Esophagus (tissue), 2 donors: ENCODE results near the gene PLPPR4. TPM values are rescaled to one million over a fixed set of nuclear protein-coding genes. Genes with fewer than 3 reads are reported as not detected.

ENCODE experiments used
- H3K27ac ChIP-seq, 2 donors: one replicate each; pipeline ENCODE4 v1.5.1; 2013; ENCODE audit warnings: low read depth in 2 of 2, mild to moderate bottlenecking in 2 of 2, inconsistent platforms in 1 of 2, low read length in 1 of 2, moderate library complexity in 1 of 2
- H3K27me3 ChIP-seq, 2 donors: one replicate each; pipeline ENCODE4 v1.6.1; 2013; ENCODE audit warnings: low read length in 2 of 2, control low read depth in 1 of 2, mild to moderate bottlenecking in 1 of 2; ENCODE audit not compliant: insufficient read depth in 2 of 2, control insufficient read depth in 1 of 2
- H3K36me3 ChIP-seq, 2 donors: one replicate each; pipeline ENCODE4 v1.6.1; 2013; ENCODE audit warnings: low read length in 1 of 2; ENCODE audit not compliant: control insufficient read depth in 2 of 2, insufficient read depth in 2 of 2
- H3K4me1 ChIP-seq, 2 donors: one replicate each; pipeline ENCODE4 v1.6.1; 2013; ENCODE audit warnings: low read length in 1 of 2; ENCODE audit not compliant: control insufficient read depth in 2 of 2, insufficient read depth in 2 of 2
- H3K4me3 ChIP-seq, 2 donors: one replicate each; pipeline ENCODE4 v1.5.1; 2013; ENCODE audit warnings: low read length in 2 of 2, mild to moderate bottlenecking in 2 of 2, low read depth in 1 of 2, moderate library complexity in 1 of 2
- H3K9me3 ChIP-seq, 2 donors: one replicate each; pipeline ENCODE4 v1.6.1; 2013; ENCODE audit warnings: mild to moderate bottlenecking in 2 of 2, low read depth in 1 of 2, low read length in 1 of 2, moderate library complexity in 1 of 2; ENCODE audit not compliant: control insufficient read depth in 2 of 2, insufficient read depth in 1 of 2
- WGBS, 2 donors: extraction: QIAGEN DNeasy Blood & Tissue Kit; methylation state at CpG; one replicate each; pipeline ENCODE4 v1.1.7; 2013; 5-methylcytosine and 5-hydroxymethylcytosine counted together
- polyA plus RNA-seq, 2 donors: library from polyadenylated mRNA; stranded (reverse); fragments of 200-250 nt; gene quantifications; one replicate each; pipeline ENCODE4 v1.2.3, GENCODE V29; 2013
- donor health status: healthy with polysubstance abuse.
- donor health status: Bipolar disorder and iron deficiency.

PLPPR4 gene
- under 1 TPM; 0.14 to 0.45 TPM for polyA plus RNA-seq

GRCh38 chr1:99264201-99265021, at the start of gene PLPPR4:
PLPPR4 (plus strand) TSS chr1:99264492; CDS start chr1:99264594, 102 bp downstream.
- H3K36me3 ChIP-seq, result no peaks in the 10 kb centered on the region
- peak within 1 kb of the TSS; percentile 25 to 43 for H3K4me3 ChIP-seq
- no peak within 1 kb of the TSS for H3K27ac ChIP-seq
- H3K27me3 ChIP-seq, result no peaks in the 10 kb centered on the region
- H3K9me3 ChIP-seq, result peaks cover 0 to 2% of the 10 kb centered on the region in 2 donors
- 2 to 4% methylated on average over 51 of the region's 51 CpGs for WGBS, 2 donors
- no peaks in the 10 kb centered on the region for H3K4me1 ChIP-seq

GRCh38 chr1:99216956-99217355, 47.3 kb upstream of the PLPPR4 start:
- Histone ChIP-seq H3K4me1 (no peaks in the 10 kb centered on the region), H3K36me3 (no peaks in the 10 kb centered on the region), H3K4me3 (no peak overlapping the region), H3K27ac (no peak overlapping the region), H3K9me3 (no peaks in the 10 kb centered on the region), H3K27me3 (no peaks in the 10 kb centered on the region)
- WGBS, 2 donors, result 61 to 63% methylated on average over 5 of the region's 5 CpGs

GRCh38 chr1:99217599-99217998, 46.7 kb upstream of the PLPPR4 start:
- Histone ChIP-seq H3K4me3 (no peak overlapping the region), H3K27ac (no peak overlapping the region), H3K27me3 (no peaks in the 10 kb centered on the region), H3K36me3 (no peaks in the 10 kb centered on the region), H3K9me3 (no peaks in the 10 kb centered on the region), H3K4me1 (no peaks in the 10 kb centered on the region)
- 27 to 28% methylated on average over 4 of the region's 4 CpGs for WGBS, 2 donors

GRCh38 chr1:99218572-99218971, 45.7 kb upstream of the PLPPR4 start:
- H3K9me3 ChIP-seq, result no peaks in the 10 kb centered on the region
- WGBS, 2 donors, result 72 to 74% methylated on average over 4 of the region's 4 CpGs
- no peaks in the 10 kb centered on the region for H3K36me3 ChIP-seq
- H3K4me3 ChIP-seq, result no peak overlapping the region
- no peak overlapping the region for H3K27ac ChIP-seq
- H3K27me3 ChIP-seq, result no peaks in the 10 kb centered on the region
- no peaks in the 10 kb centered on the region for H3K4me1 ChIP-seq

- Histone ChIP-seq H3K27me3 (no peaks in the 10 kb centered on the region), H3K9me3 (no peaks in the 10 kb centered on the region), H3K27ac (no peak overlapping the region), H3K36me3 (no peaks in the 10 kb centered on the region), H3K4me1 (no peaks in the 10 kb centered on the region), H3K4me3 (no peak overlapping the region)
Measured at GRCh38 chr1:99218999-99219398, 45.3 kb upstream of the PLPPR4 start.

- Histone ChIP-seq H3K9me3 (no peaks in the 10 kb centered on the region), H3K4me3 (no peak overlapping the region), H3K36me3 (no peaks in the 10 kb centered on the region), H3K27me3 (no peaks in the 10 kb centered on the region), H3K4me1 (no peaks in the 10 kb centered on the region), H3K27ac (no peak overlapping the region)
- 67 to 69% methylated on average over 3 of the region's 3 CpGs for whole genome bisulfite sequencing, 2 donors
Measured at GRCh38 chr1:99227056-99227897, 37.0 kb upstream of the PLPPR4 start.

- H3K9me3 ChIP-seq, result no peaks in the 10 kb centered on the region
- H3K27ac ChIP-seq, result no peak overlapping the region
- 70% methylated on average over 1 of the region's 2 CpGs for WGBS, 2 donors
- H3K27me3 ChIP-seq, result no peaks in the 10 kb centered on the region
- H3K36me3 ChIP-seq, result no peaks in the 10 kb centered on the region
- no peak overlapping the region for H3K4me3 ChIP-seq
- H3K4me1 ChIP-seq, result no peaks in the 10 kb centered on the region
Measured at GRCh38 chr1:99228153-99228552, 36.1 kb upstream of the PLPPR4 start.

- no peaks in the 10 kb centered on the region for H3K4me1 ChIP-seq
Measured at GRCh38 chr1:99229122-99229521, 35.2 kb upstream of the PLPPR4 start.

GRCh38 chr1:99230695-99231094, 33.6 kb upstream of the PLPPR4 start:
- Histone ChIP-seq H3K36me3 (no peaks in the 10 kb centered on the region), H3K27me3 (no peaks in the 10 kb centered on the region), H3K4me1 (no peaks in the 10 kb centered on the region), H3K4me3 (no peak overlapping the region), H3K27ac (no peak overlapping the region), H3K9me3 (no peaks in the 10 kb centered on the region)

More at GRCh38 chr1:99229122-99229521, 35.2 kb upstream of the PLPPR4 start:
- Histone ChIP-seq H3K9me3 (no peaks in the 10 kb centered on the region), H3K27me3 (no peaks in the 10 kb centered on the region), H3K36me3 (no peaks in the 10 kb centered on the region), H3K4me3 (no peak overlapping the region), H3K27ac (no peak overlapping the region)
- WGBS, 2 donors, result 67 to 77% methylated on average over 3 of the region's 3 CpGs
